Fibroblast of the aortic adventitia (primary cell): ENCODE results near the gene SEPTIN2. TPM values are rescaled to one million over a fixed set of nuclear protein-coding genes. Genes with fewer than 3 reads are reported as not detected.
"Not testable (repeated sequence)": the region's sequence is repeated elsewhere in the genome, so short reads cannot be mapped to it uniquely, and the experiment has no call there.

Experiments used
- DNase-seq: peaks from one replicate; pipeline ENCODE4 v3.0.0-alpha.2; 2010; ENCODE audit warnings: low read depth
- H3K4me3 ChIP-seq: 2 replicates; pipeline ENCODE4 v1.5.1; 2011; ENCODE audit warnings: low read depth, mild to moderate bottlenecking, control low read depth, low read length, moderate library complexity
- CTCF ChIP-seq: IDR thresholded peaks from 2 replicates; pipeline ENCODE4 v1.5.1; 2011; ENCODE audit warnings: mild to moderate bottlenecking, low read length, control low read depth, inconsistent platforms; ENCODE audit not compliant: insufficient read depth
- total RNA-seq: library from RNA; depleted of rRNA; stranded (reverse); fragments of >200 nt; gene quantifications from 2 replicates; pipeline ENCODE4 v1.2.3, GENCODE V29; 2012; ENCODE audit warnings: low replicate concordance

Gene SEPTIN2
- total RNA-seq, 1 donor: 546 TPM

- DNase-seq: no peak
- TF ChIP-seq CTCF: no peak
- H3K4me3 ChIP-seq: no peak overlapping the region
Observed at GRCh38 chr2:241288324-241288888, 27.3 kb upstream of the SEPTIN2 start.

- DNase-seq: no peak
- TF ChIP-seq CTCF: no peak
- H3K4me3 ChIP-seq: no peak overlapping the region
Observed at GRCh38 chr2:241289053-241289452, 26.7 kb upstream of the SEPTIN2 start.

- DNase-seq: no peak
- no peak overlapping the region for H3K4me3 ChIP-seq
- no peak for TF ChIP-seq CTCF
Observed at GRCh38 chr2:241289597-241289996, 26.1 kb upstream of the SEPTIN2 start.

GRCh38 chr2:241291153-241291552 is 24.6 kb upstream of the SEPTIN2 start:
- H3K4me3 ChIP-seq: no peak overlapping the region

GRCh38 chr2:241291977-241292376 is 23.7 kb upstream of the SEPTIN2 start:
- H3K4me3 ChIP-seq: no peak overlapping the region
- TF ChIP-seq CTCF: no peak
- DNase-seq: no peak

More at GRCh38 chr2:241291153-241291552, 24.6 kb upstream of the SEPTIN2 start:
- TF ChIP-seq CTCF: no peak
- no peak for DNase-seq

- peak; percentile 20 for DNase-seq
- not testable (repeated sequence) for H3K4me3 ChIP-seq
Observed at GRCh38 chr2:241293378-241293797, 22.3 kb upstream of the SEPTIN2 start.

- no peak overlapping the region for H3K4me3 ChIP-seq
- TF ChIP-seq CTCF: peak; percentile 12
- peak; percentile 60 for DNase-seq
Observed at GRCh38 chr2:241295326-241296095, 20.2 kb upstream of the SEPTIN2 start.
